OCI-LY7 (cell line): Measurements from ENCODE around the gene RORC.

Source experiments
- EZH2phosphoT487 ChIP-seq: fragments of 200-600 bp; sonication (generic); IDR thresholded peaks from 2 replicates; pipeline ENCODE4 v1.6.1; 2018; ENCODE audit warnings: low read depth, borderline replicate concordance, mild to moderate bottlenecking, mixed run types, antibody characterized with exemption, low read length, moderate library complexity, mixed read lengths
- TF ChIP-seq, protein P1 (sequence below): fragments of 200-600 bp; sonication (generic); conservative IDR thresholded peaks from 2 replicates; pipeline ENCODE4 v1.5.1; 2014; ENCODE audit warnings: mild to moderate bottlenecking, antibody characterized with exemption, low read length, moderate library complexity, mixed read lengths

DNA sequence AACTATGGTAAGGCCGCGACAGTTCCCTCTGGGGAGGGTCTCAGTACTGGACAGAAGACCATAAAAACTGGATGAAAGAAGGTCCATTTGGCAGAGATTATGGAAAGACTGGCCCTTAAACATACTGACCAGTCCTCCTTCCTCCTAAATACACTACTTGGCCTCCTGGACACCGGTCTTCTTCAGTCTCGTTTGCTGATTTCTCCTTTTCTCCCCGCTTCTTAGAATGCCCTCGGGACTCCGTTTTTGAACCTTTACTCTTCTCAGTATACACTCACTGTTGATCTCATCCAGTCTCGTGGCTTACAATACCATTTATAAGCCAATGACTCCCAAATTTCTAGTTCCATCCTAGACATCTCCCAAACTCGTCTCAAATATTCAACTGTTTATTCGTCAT, 67.6 kb downstream of the RORC start:
- TF ChIP-seq, protein P1, sequence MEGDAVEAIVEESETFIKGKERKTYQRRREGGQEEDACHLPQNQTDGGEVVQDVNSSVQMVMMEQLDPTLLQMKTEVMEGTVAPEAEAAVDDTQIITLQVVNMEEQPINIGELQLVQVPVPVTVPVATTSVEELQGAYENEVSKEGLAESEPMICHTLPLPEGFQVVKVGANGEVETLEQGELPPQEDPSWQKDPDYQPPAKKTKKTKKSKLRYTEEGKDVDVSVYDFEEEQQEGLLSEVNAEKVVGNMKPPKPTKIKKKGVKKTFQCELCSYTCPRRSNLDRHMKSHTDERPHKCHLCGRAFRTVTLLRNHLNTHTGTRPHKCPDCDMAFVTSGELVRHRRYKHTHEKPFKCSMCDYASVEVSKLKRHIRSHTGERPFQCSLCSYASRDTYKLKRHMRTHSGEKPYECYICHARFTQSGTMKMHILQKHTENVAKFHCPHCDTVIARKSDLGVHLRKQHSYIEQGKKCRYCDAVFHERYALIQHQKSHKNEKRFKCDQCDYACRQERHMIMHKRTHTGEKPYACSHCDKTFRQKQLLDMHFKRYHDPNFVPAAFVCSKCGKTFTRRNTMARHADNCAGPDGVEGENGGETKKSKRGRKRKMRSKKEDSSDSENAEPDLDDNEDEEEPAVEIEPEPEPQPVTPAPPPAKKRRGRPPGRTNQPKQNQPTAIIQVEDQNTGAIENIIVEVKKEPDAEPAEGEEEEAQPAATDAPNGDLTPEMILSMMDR, result no peak
- TF ChIP-seq EZH2phosphoT487, result no peak
